ENCODE results near the gene CFAP54.
"Not testable (repeated sequence)": the region's sequence is repeated elsewhere in the genome, so short reads cannot be mapped to it uniquely, and the experiment has no call there.

The CFAP54 gene

DNA sequence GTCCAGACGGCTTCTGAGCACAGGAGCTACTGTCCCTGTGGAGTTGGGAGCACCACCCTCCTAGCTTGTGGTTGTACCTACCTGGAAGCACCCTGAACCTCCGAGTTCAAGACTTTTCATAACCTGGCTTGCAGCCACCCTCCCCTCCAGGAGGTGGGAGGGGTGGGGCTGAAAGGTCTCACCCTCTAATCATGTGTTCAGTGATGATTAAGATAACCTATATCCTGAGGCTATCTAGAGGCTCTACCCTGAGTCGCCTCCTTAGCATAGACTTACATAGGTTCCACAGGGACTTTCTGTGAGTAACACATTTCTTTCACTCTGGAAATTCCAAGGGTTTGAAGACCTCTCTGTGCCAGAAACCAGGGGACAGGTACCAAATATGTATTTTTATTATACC lies 146.5 kb downstream of the CFAP54 start:
- no peak for DNase-seq

DNA sequence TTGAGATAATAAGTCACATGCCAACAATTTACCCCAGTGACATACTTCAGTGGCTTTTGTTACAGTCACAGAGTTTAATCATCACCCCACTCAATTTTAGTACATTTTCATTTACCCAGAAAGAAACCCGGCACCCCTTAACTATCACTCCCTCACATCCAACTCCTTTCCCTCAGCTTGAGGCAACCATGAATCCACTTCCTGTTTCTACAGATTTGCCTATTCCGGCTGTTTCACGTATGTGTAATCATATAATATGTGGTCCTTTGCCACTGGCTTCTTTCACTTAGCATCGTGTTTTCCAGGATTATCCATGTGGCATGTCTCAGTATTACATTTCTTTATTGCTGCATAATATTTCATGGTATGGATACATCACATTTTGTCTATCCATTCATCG lies 147.5 kb downstream of the CFAP54 start:
- no peak for DNase-seq

GRCh38 chr12:96648923-96649322 lies 159.5 kb downstream of the CFAP54 start:
- DNase-seq = no peak

DNA sequence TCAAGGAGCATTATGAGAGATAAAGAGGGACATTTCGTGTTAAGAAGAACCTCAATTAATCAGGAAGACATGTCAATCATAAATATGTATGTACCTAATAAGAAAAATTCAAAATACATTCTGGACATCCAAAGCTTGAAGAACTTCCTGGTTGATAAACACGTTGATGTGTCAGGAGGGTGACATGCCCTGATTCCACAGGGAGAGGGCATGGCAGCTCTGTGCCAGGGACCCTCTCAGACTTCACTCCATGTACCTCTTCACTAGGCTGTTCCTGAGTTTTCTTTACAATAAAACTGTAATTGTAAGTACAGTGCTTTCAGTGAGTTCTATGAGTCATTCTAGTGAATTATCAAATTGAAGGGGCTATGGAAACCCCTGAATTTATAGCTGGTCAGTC lies 163.5 kb downstream of the CFAP54 start:
- DNase-seq = no peak

DNA sequence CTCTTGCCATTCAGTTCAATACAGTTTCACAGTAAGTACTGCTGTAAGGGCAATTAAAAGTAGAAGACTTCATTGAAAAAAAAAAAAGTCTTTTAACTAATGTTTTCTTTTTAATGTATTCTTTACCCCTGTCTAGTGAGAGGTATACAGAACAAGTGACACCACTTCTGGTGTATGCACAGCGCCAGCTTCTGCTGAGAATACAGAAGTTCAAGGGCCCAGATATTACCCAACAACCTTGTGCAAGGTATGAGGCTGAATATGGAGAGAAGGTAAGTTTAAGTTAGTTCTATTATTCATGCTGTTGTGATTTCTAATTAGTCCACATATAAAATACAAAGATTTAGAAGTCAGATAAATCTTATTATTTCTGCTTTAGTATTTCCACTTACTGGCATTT lies 168.7 kb downstream of the CFAP54 start:
- DNase-seq = no peak

DNA sequence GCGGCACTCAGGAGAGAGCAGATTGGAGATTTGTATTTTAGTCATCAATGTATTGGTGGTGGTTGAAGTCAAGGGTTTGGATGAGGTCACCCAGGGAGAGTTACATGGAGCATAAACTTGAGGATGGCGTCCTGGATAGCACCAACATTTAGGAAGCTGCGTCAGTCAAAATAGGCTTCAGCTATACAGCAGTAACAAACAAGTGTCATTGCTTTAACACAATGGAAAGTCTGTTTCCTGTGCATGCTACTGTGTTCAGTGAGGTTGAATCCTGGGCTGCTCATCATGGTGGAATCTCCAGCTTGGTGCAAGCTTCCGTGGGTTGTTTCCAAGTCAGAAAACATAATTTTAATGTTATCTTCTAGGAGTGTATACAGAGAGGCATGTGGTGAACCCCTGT lies 180.4 kb downstream of the CFAP54 start:
- no peak for DNase-seq

GRCh38 chr12:96670334-96670899 lies 181.0 kb downstream of the CFAP54 start:
- no peak for DNase-seq

DNA sequence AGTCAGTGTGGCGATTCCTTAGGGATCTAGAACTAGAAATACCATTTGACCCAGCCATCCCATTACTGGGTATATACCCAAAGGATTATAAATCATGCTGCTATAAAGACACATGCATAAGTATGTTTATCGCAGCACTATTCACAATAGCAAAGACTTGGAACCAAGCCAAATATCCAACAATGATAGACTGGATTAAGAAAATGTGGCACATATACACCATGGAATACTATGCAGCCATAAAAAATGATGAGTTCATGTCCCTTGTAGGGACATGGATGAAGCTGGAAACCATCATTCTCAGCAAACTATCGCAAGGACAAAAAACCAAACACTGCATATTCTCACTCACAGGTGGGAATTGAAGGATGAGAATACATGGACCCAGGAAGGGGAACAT lies 186.1 kb downstream of the CFAP54 start:
- not testable (repeated sequence) for DNase-seq

GRCh38 chr12:96677363-96677762 lies 188.0 kb downstream of the CFAP54 start:
- DNase-seq = no peak

- no peak for DNase-seq
Observed at GRCh38 chr12:96687719-96688118, 198.3 kb downstream of the CFAP54 start.

GRCh38 chr12:96698521-96698920 lies 209.1 kb downstream of the CFAP54 start:
- DNase-seq = no peak

- DNase-seq = no peak
Observed at GRCh38 chr12:96698965-96699364, 209.6 kb downstream of the CFAP54 start.

GRCh38 chr12:96701856-96702255 lies 212.5 kb downstream of the CFAP54 start:
- DNase-seq = no peak

- DNase-seq = no peak
Observed at GRCh38 chr12:96710127-96710745, 220.9 kb downstream of the CFAP54 start.

GRCh38 chr12:96711364-96711763 lies 222.0 kb downstream of the CFAP54 start:
- DNase-seq = no peak

- no peak for DNase-seq
Observed at GRCh38 chr12:96714199-96714598, 224.8 kb downstream of the CFAP54 start.

GRCh38 chr12:96719660-96720362 lies 230.4 kb downstream of the CFAP54 start:
- no peak for DNase-seq

GRCh38 chr12:96720363-96720705 lies 231.0 kb downstream of the CFAP54 start:
- peak; percentile 64 for DNase-seq

DNA sequence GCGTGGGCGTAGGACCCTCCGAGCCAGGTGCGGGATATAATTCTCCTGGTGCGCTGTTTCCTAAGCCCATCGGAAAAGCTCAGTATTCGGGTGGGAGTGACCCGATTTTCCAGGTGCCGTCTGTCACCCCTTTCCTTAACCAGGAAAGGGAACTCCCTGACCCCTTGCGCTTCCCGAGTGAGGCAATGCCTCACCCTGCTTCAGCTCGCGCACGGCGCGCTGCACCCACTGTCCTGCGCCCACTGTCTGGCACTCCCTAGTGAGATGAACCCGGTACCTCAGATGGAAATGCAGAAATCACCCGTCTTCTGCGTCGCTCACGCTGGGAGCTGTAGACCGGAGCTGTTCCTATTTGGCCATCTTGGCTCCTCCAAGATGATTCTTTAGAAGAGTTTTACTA lies 240.1 kb downstream of the CFAP54 start:
- DNase-seq = not testable (repeated sequence)

DNA sequence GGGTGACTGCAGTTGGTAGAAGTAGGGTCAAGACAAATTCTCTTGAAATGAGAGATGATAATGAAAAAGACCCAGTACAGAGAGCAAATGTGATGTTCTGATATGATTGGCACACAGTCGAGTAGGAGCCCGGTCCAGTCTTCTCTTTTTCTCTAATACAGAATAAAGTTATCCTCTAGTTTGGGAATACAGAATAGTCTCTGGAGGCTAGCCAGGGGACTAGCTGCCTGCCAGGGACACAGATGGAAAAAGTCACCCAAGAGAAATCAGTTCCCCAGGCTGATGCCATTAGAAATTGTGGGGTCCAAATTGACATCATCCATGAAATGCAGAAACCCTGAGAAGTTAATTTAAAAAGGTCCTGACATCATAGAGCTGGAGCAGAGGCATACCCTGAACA lies 240.5 kb downstream of the CFAP54 start:
- DNase-seq = no peak

DNA sequence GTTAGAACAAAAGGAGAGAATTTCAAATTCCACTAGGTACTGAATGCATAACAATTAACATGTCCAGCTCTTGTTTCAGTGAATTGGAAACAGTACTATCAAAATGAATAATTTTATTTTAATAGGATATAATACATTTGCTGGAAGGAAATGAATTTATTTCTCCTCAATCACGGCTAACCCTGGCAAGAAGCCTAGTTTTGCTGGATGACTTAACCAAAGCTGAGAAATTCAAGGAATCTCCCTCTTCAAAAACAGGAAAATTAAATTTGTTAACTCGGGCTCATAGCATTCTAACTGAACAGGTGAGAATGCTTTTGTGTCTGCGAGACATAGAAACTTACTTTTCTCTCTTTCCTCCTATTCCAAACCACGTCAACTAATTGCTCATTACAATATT lies 254.2 kb downstream of the CFAP54 start:
- DNase-seq = no peak

DNA sequence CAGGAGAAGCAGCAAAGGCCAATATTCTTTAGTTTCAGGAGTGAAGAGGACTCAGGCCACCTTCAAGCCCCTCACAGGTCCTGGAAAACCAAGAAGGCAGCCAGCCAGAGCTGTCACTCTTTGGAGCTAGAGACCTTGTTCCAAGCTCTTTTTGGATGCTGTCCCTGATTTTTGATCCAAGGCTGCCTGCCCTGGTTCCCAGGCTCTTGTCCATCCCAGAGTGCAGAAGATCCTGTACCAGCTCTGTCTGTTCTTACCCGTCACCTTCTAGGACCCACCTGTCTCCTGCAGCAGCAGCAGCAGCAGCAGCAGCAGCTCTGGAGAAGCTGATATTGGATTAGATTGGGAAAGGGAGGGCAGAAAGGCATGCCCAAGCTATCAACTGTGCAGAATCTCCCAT lies 260.6 kb downstream of the CFAP54 start:
- DNase-seq = no peak

DNA sequence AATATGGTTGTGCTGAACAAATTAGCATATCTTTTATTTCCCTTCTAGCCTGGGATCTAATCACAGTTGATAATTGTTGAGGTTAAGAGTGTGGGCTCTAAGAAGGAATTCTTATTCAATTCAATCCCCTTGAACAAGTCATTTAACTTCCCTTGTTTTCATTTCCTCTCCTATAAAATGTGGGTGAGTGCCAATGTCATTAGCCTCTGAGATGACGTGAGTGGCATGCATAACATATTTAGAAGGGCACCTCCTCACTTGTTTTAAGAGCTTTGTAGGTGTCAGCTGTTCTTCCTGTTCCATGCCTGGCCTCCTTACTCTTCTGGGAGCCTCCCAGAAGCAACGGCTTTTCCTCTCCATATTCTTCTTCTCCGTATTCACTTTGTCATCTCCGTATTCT lies 262.2 kb downstream of the CFAP54 start:
- DNase-seq = no peak

GRCh38 chr12:96752211-96752610 lies 262.8 kb downstream of the CFAP54 start:
- DNase-seq = no peak

DNA sequence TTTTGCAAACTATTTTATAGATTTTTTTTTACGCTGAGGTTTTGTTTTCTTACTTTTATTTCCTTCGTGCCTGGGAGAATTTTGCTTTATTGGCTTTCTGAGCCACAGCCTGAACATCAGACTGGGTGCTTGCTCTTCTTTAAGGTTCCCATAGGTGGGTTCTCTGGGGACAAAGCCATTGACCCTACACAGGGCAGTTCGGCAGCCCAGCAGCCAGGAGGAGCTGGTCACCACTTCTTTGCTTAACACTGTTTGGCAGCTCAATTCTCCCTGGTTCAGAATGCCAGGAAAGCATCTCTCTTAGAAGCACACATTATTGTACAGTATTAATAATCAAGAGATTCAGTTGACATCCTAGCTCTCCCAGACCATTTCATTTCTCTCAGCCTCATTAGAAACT lies 276.9 kb downstream of the CFAP54 start:
- no peak for DNase-seq
